ENCODE results near the gene HOOK2.

HOOK2 gene

DNA sequence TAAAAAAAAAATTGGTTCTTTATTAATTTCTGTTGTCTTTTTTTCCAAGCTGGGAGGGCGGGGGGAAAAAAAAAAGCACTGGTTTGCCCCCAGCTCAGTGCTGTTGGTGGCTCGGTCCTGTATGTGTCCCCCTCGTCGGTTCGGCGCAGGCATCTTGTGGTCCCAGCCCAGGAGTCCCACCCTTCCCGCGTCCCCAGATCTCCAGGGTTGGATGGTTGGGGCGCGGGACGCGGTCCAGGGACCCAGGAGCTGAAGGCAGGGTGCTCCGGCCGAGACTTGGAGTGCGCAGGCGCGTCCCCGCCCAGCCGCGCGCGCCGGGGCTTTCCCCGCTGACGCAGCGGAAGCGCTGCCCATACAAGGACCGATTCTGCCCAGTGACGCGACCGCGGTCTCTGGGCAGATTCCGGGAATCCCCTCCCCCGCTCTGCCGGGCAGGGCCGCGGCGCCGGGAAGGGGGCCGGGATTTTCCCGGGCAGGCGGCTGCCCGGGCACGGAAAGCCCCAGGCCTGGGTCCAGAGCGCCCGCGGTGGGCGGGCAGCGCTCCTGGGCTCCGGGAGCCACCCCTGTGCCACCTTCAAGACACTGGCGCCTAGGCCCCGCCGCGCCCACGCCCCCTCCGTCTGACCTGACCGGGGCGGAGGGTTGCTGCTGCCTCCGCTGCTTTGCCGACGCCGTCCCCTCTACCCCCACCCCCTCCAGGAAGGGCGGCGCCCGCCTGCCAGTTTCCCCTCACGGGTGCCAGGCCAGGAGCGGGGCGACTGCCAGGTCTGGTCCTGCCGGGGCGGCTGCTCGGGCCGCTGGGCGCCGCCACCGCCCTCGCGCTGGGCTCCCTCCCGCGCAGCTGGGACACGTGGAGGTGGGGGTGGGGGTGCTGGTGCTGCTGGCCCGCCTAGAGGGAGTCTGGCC is 18.2 kb upstream of the HOOK2 start:
- DNase-seq: peak; percentile 93

GRCh38 chr19:12792853-12793289 is 17.5 kb upstream of the HOOK2 start:
- no peak for DNase-seq

- DNase-seq: peak; percentile 89
Measured at GRCh38 chr19:12792051-12792852, 16.9 kb upstream of the HOOK2 start.

- DNase-seq: peak; percentile 97
Measured at GRCh38 chr19:12791345-12792050, 16.1 kb upstream of the HOOK2 start, which contains the start of gene JUNB. TSS of gene JUNB (plus strand) at chr19:12791486. CDS start at chr19:12791772, 286 bp downstream.

DNA sequence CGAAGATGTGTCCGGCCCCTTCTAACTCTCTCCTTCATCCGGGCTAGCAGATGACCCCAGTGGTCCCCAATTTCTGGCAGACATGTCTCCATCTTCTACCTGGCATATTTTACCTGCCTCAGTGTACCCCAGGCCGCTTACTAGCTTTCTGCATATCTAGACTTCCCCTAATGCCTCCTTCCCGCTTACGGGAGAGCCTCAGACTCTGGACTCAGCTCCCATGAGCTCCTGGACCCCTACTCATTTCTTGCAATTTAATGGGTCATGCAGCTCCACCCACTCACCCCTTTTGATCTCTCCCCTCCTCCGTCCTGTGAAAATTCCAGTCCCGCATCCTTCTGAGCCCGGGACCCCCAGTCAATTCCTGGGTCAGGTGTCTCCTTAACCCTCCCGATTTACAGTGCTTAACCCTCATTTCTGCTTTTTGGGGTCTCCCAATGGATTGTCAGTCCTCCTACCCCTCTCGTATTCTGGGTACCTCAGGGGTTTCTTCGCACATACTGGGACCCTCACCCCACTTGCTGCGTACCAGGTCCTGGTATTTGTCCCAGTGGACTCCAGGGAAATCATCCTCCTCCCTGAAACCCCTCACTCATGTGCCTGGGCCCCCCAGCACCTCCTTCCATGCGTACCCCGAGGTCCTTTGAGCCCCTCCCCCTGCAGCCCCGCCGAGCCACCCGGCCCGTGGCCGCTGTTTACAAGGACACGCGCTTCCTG is 15.4 kb upstream of the HOOK2 start:
- DNase-seq: no peak

DNA sequence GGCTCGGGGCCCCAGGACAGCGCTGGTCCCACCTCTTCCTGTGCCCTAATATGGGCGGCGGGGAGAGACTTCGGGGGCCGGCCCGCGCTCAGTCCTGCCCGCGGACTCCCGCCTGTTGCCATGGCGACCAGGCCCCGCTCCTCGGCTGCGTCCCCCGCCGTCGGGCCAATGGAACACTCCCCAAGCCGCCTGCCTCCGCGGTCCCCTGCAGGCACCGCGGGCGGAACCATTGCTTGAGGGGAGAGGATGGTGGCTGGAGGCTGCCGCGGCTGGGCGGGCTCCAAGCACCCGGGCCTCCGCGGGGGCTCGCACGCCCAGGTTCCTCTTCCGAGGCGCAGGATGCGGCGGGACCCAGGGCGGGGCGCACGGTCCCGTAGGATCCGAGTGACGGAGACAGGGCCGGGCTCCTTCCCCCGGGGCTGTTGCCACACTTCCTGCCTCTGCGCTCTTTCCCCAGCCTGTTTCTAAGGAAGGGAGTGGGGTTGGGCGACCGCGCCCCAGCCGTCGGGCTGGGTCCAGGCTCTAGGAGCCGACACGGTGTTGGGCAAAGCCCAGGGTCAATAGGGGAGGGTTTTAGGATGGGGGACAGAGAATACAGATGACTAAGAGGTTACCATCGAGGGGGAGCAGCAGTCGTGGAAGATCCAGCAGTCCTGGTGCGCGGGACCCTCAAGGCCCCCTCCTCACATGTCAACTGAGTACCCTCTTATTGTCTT is 14.7 kb upstream of the HOOK2 start:
- DNase-seq: peak; percentile 98

DNA sequence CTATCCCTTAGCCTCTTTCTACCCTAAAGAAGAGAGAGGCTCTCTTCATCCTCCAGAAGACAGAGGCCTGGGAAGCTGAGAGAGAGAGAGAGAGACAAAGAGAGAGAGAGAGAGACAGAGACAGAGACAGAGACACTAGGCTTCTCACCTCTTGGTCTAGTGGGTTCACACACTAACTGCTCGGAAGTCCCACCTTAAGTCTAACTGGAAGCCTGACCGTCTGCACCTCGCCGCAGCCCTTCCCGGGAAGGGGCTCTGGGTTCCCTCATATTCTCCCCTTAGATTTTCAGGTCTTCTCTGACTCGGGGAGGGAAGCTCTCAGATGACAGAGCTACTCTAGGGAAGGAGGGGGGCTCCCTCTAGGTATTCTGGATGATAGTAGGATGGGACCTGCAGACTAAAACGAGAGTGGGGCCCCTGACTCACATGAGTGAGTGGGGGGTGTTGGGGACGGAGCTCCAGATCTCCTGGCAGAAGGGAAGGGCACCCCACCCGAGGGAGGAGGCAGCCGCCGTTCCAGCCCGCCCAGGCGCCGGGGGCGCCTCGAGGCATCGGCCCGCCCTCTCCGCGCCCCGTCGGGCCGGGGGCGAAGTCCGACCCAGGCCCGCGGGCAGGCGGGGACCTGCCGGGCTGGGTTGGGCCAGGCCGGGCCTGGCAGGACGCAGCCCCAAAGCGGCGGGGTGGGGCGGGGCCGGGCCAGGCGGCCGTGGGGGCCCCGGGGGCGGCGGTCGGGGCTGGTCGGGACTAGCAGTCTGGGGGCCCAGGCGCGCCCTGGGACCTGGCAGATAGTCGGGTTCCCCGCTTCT is 13.9 kb upstream of the HOOK2 start:
- peak; percentile 52 for DNase-seq

DNA sequence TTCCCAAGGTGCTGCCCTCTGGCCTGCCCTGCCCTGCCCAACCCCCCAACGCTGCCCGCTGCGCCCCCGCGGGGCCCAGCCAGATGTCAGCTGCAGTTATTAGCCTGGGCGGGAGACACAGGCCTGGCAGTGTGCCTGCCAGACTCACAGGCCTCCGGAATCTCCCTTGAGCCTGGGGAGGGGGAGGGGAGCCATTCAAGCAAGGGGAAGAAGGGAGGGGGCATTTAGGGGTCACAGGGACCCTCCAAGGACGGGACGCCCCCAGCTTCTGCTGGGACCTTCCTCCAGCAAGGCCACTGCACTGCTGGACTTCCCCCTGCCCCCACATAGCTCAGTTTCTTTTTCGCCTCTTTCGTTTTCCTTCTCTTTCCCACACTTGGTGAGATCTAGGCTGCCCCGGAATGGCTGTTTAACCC is 13.3 kb upstream of the HOOK2 start:
- DNase-seq: no peak

DNA sequence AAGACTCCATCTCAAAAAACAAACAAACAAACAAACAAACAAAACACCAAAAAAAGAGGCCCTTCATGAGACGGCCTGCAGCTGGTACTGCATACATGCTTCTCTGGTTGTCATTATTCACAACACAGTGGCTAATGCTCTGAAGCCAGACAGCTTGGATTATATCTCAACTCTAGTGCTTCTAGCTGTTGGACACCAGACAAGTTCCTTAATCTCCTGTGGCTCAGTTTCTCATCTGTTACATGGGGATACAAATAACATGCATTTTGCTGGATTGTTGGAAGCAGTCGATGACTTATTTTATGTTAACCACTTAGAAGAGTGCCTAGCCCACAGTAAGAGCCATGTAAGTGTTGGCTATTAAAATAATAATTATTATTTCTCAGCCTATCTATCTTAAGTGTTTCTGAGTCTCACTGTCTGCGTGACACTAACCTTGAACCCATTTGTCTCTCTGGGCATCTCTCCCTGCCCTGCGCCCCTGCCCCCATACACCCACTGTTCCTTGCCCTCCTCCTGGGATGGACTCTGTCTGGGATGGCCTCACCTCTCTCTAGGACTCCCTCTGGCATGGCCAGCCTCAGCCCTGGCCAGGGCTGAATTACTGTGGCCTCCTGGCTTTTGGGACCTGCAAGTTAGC is 12.8 kb upstream of the HOOK2 start:
- no peak for DNase-seq

DNA sequence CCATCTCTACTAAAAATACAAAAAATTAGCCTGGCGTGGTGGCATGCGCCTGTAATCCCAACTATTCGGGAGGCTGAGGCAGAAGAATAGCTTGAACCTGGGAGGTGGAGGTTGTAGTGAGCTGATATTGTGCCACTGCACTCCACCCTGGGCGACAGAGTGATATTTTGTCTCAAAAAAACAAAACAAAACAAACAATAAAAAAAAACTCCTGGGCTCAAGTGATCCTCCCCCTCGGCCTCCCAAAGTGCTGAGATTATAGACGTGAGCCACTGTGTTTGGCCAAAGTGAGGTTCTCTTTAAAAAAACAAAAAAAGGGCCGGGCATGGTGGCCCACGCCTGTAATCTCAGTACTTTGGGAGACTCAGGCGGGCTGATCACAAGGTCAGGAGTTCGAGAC is 12.1 kb upstream of the HOOK2 start:
- DNase-seq: no peak

- no peak for DNase-seq
Measured at GRCh38 chr19:12786952-12787351, 11.6 kb upstream of the HOOK2 start.

DNA sequence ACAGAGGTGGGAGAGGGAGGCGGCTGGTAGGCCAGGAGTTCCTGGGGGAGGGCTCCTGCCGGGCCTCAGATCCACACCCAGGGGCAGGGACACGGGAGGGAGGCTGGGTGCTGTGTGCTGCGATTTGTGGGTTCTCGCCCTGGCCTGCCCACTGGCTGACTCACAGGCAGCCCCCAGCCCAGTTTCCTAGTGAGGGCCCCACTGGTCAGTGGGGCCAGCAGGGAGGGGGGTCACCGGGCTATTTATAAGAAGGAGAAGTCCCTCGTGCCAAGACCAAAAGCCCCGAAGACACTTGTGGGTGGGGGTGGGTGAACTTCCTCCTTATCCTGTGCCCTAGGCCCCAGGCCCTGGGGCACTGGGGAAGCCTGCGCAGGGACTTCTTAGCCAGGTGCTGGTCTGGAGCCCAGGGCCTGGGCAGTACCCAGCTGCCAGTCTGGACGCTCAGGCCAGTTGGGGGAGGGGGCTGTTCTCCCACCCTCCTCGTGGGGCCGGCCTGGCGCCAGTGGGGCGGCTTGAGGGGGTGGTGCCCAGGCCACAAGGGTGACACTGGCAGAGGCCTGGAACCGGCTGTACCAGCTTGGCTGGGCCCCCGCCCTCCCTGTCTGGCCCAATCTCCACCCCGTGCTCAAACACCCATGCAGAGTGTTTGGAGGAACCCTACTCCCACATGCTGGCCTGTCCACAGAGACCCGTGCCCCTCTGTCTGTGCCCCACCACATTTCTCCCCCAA is 11.0 kb upstream of the HOOK2 start:
- no peak for DNase-seq

DNA sequence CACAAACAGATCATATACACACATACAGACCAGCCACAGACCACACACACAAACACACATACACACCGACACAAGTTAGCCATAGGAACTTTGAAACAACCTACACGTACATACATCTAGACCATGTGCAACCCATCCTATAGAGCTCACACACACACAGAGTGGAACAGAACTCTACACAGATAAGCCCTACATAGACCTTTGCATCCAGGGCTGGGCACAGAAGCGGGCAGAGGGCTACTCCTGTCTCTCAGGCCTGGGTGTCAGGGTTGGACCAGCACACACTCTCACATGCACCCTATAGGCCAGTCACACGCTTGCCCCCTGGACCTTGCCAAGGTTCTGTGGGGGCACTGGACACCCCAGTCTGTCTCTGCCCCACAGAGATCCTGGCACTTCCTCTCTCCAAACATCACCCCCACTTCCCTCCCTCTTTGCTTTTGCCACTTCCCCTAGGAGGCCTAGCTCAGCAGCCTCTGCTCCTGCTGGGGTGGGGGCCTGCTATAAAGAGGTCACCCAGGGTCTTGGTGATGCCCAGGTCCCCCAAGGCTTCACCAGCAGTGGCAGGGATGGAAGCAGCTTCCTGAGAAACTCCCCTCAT is 10.2 kb upstream of the HOOK2 start:
- DNase-seq: no peak

- no peak for DNase-seq
Measured at GRCh38 chr19:12784871-12785430, 9.6 kb upstream of the HOOK2 start.

DNA sequence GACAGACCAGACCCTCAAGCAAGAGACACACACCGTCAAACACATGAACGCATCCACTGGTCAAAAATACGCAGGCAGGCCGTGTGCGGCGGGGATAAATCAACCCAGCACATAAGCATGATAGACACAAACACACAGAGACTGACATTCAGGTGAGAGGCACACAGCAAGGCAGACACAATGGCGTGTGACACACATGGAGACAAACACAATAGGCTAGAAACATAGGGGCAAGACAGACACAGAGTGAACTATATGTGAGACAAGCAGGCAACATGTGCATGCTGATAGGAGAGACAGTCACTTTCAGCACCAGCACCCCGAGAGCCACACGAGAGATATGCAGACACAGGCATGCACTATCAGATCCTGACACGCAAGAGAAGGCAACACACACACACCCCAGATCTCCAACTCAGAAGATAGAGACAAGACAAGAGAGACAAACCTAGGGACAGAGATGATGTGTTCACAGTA is 9.1 kb upstream of the HOOK2 start:
- DNase-seq: no peak

DNA sequence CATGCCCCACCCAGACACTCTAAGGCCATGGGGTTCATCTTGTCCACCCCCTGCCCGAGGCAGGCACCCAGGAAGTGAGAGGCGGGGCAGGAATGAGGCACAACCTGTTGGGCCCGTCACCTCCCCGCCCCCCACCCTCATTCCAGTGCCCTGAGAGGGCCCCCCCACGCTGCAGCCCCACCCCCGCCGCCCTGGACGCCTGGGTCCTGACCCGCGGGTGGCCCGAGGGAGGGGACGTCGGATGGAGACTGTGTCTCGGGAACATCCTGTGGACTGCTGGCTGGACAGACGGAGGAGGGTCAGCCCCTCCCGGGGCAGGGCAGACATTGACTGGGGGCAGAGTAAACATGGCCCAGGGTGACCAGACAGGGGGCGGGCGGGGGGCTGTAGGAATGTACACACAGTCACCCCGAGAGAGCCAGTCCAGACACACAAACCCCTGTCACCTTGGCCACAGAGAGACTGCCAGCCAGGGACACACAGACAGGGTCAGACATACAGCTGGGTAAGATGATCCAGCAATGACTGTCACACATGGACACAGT is 8.6 kb upstream of the HOOK2 start:
- no peak for DNase-seq

- DNase-seq: peak; percentile 84
Measured at GRCh38 chr19:12783291-12783848, 8.0 kb upstream of the HOOK2 start.
